ENCODE data around the gene ACACB.

ACACB gene

GRCh38 chr12:109105176-109105575 lies 11.2 kb upstream of the ACACB start:
- H3K4me3 ChIP-seq (ENCODE audit: low read depth, low read length), result no peak overlapping the region
- in situ Hi-C loops (cut with HindIII; ENCODE audit: low sequenced_read_pairs), result no loop called here
- no peak for DNase-seq (ENCODE audit: low read depth, low spot score)
- TF ChIP-seq CTCF (IDR thresholded peaks at IDR 0.05; ENCODE audit: low read depth, low read length), result no peak

- no peak for TF ChIP-seq CTCF (IDR thresholded peaks at IDR 0.05; ENCODE audit: low read depth, low read length)
- in situ Hi-C loops (cut with HindIII; ENCODE audit: low sequenced_read_pairs), result no loop called here
- no peak overlapping the region for H3K4me3 ChIP-seq (ENCODE audit: low read depth, low read length)
- DNase-seq (ENCODE audit: low read depth, low spot score), result no peak
Observed at GRCh38 chr12:109109746-109110350, 6.5 kb upstream of the ACACB start.

GRCh38 chr12:109110988-109111495 lies 5.3 kb upstream of the ACACB start:
- TF ChIP-seq CTCF (IDR thresholded peaks at IDR 0.05; ENCODE audit: low read depth, low read length), result no peak
- peak overlapping the region; percentile 52 for H3K4me3 ChIP-seq (ENCODE audit: low read depth, low read length)
- in situ Hi-C loops (cut with HindIII; ENCODE audit: low sequenced_read_pairs), result no loop called here
- peak; percentile 83 for DNase-seq (ENCODE audit: low read depth, low spot score)

- no peak overlapping the region for H3K4me3 ChIP-seq (ENCODE audit: low read depth, low read length)
- DNase-seq (ENCODE audit: low read depth, low spot score), result no peak
- TF ChIP-seq CTCF (IDR thresholded peaks at IDR 0.05; ENCODE audit: low read depth, low read length), result no peak
- in situ Hi-C loops (cut with HindIII; ENCODE audit: low sequenced_read_pairs), result no loop called here
Observed at GRCh38 chr12:109112720-109113465, 3.5 kb upstream of the ACACB start.

GRCh38 chr12:109113661-109114321 lies 2.6 kb upstream of the ACACB start:
- DNase-seq (ENCODE audit: low read depth, low spot score), result no peak
- TF ChIP-seq CTCF (IDR thresholded peaks at IDR 0.05; ENCODE audit: low read depth, low read length), result no peak
- H3K4me3 ChIP-seq (ENCODE audit: low read depth, low read length), result no peak overlapping the region
- in situ Hi-C loops (cut with HindIII; ENCODE audit: low sequenced_read_pairs), result no loop called here

- no peak overlapping the region for H3K4me3 ChIP-seq (ENCODE audit: low read depth, low read length)
- no peak for DNase-seq (ENCODE audit: low read depth, low spot score)
- in situ Hi-C loops (cut with HindIII; ENCODE audit: low sequenced_read_pairs), result no loop called here
- no peak for TF ChIP-seq CTCF (IDR thresholded peaks at IDR 0.05; ENCODE audit: low read depth, low read length)
Observed at GRCh38 chr12:109114644-109115043, 1.7 kb upstream of the ACACB start.
